DMS79 (cell line): ENCODE data around the gene GRPEL2.
A peak's percentile ranks its signal among the peaks of the same experiment; 100 is the strongest.

Experiments
- DNase-seq: peaks from one replicate; lab custom pipeline; 2025; lab: John Stamatoyannopoulos, UW

Gene GRPEL2

DNA sequence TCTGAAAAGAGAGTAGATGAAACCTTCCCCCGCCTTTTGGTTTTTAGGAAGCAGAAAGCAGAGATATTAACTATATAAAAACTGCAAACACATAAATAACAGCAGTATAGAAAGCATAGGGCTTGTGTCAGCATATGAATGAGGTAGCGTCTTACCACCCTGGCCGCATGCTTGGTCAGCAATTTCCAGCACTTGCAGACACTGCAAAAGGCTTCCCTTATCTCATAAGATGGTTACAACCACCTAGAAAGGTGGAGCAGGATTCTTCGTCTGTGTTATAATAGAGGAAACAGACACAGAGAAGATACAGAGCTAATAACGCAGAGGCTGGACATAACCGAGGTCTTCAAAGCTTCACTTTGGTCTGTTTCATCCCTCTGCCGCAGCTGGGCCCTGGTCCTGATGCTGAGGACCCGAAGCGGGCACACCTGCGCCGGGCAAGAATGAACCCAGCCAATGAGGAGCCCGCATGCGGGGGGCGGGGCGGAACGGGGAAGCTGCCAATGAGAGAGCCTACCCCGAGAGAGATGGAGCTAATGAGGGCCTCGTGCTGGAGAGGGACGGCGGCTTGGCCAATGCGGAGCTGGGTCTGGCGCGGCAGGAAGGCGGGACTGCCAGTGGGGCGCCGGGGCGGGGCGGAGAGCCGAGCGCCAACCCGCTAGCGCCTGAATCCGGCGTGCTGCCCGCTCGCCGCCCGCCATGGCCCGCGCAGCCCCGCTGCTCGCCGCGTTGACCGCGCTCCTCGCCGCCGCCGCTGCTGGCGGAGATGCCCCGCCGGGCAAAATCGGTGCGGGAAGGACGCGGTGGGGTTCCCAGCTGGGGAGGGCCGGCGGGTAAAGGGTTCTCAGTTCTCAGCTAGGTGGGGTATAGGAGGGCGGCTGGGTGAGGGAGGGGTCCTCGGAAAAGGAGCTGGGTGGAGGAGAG lies 12.3 kb downstream of the GRPEL2 start, which contains the start of gene PCYOX1L:
PCYOX1L (plus strand) TSS at position 677 of the 924 bp plus-strand sequence; CDS start at position 700, 23 bp downstream.
- DNase-seq = peak; percentile 83

GRCh38 chr5:149358294-149358651 lies 13.0 kb downstream of the GRPEL2 start:
- DNase-seq = no peak

DNA sequence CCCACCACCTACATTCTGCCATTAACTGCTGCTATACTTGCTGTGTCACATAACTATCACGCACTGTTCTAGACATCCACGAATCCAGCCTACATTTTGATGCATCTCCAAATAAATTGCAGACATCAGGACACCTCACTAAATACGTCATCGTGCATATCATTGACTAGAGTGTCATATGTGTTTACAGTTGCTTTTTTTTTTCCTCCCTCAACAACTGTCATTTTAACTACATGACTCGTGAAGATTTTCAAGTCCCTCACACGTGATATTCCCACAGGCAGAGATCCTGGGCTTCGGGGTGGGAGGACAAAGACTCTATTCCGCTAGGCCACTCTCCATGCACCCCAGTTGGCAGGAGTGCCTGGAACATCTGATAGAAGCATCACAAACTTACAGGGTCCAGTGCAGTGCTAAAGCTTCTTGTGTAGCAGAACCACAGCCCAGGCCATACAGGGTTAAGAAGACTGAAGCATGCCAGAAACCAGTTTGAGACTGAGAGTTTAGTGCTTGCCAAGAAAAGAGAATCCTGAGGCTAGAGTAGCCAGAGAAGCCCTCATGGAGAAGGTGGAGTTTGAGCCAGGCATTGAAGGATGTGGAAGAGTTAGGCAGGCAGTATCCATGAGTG lies 13.7 kb downstream of the GRPEL2 start:
- DNase-seq = no peak

DNA sequence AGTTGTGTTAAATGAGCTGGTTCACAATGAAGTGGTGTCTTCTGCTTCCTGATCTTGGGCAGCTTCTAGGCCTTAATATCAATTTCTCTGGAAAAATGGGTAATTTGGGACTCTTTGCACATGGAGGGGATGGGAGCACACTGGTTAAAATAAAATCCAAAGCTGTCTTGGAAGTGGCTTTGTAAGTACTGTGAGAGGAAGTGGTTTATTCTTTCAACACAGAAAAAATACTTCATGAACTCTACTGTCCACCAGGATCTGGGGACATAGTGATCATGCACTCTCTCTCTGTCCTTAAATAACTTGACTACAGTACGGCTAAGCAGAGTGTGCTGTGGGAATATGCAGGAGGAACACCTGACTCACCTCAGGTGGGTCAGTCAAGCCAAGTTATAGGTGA lies 15.0 kb downstream of the GRPEL2 start:
- no peak for DNase-seq

DNA sequence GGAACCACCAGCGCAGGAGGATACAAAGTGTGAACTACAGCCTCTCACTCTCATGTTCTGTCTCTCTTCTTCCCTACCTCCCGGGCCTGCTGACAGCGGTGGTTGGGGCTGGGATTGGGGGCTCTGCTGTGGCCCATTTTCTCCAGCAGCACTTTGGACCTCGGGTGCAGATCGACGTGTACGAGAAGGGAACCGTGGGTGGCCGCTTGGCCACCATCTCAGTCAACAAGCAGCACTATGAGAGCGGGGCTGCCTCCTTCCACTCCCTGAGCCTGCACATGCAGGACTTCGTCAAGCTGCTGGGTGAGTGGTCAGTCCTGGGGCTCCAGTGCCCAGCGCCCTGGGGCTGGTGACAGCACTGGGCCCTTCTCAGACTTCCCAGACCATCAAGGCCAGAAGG lies 17.2 kb downstream of the GRPEL2 start:
- no peak for DNase-seq

DNA sequence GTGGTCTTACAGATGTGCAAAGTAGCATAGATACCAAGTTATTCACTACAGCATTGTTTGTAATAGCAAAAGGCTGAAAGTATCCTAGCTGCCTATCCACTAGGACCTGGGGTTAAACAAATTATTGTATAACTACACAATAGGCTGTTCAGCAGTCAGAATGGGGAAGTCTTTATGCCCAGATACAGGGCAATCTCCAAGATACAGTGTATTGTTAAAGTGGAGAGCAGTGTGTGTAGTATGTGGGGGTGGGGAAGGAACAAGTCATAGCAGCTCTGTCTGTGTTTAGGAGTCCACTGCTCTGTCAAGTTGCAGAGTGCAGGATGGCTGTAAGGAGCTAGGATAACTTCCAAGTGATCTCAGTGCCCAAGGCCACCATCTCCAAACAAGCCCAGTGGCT lies 18.1 kb downstream of the GRPEL2 start:
- DNase-seq = no peak

- DNase-seq = no peak
These were observed 18.6 kb downstream of the GRPEL2 start for GRCh38 chr5:149363936-149364335.

DNA sequence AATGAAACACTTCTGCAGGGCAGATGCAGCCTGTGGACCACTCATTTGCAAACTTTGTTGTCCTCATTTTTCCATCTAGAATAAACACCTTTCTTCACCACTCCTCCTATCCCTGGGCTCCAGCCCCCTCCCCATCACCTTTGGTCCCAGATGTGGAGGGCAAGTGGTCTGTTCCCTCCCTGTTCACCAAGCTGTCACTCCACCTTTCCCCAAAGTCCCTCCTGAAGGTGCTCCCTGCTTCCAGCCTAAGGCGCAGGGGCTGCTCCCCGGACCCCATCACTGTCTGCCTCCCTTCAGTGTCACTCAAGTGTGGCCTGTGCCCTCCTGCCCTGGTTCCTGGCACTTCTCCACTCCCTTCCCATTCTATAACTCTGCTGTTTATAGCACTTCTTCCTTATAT lies 19.4 kb downstream of the GRPEL2 start:
- DNase-seq = no peak

GRCh38 chr5:149365418-149365817 lies 20.1 kb downstream of the GRPEL2 start:
- no peak for DNase-seq

DNA sequence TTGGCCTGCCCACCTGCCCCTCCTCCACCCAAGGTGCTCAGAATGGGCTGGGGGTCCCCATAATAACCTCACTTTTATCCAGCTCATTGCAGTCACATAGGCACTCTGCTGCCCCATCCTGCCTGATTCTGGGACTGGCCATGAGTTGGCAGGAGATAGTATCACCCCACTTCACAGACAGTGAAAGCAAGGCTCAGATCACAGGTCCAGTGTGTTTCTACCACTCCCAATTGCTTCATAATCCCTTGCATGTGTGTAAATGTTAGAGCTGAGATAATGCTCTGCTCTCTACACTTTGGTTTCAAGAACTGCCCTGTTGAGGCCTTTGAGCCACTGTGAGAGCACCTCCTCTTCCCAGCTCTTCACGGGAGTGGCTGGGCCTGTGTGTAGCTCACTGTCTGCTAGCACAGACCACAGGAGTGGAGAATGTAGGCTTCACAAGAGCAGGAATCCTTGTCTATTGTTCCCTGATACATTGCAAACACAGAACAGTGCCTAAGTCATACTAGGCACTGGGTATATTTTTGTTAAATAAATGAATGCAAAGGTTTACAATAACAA lies 20.9 kb downstream of the GRPEL2 start:
- DNase-seq = no peak

GRCh38 chr5:149367249-149367971 lies 22.1 kb downstream of the GRPEL2 start:
- DNase-seq = no peak

GRCh38 chr5:149367972-149368645 lies 22.8 kb downstream of the GRPEL2 start:
- no peak for DNase-seq

- DNase-seq = no peak
These were observed 25.6 kb downstream of the GRPEL2 start for GRCh38 chr5:149370878-149371277.

- DNase-seq = no peak
These were observed 26.1 kb downstream of the GRPEL2 start for GRCh38 chr5:149371296-149371962.

- DNase-seq = no peak
These were observed 26.9 kb downstream of the GRPEL2 start for GRCh38 chr5:149372076-149372795.

DNA sequence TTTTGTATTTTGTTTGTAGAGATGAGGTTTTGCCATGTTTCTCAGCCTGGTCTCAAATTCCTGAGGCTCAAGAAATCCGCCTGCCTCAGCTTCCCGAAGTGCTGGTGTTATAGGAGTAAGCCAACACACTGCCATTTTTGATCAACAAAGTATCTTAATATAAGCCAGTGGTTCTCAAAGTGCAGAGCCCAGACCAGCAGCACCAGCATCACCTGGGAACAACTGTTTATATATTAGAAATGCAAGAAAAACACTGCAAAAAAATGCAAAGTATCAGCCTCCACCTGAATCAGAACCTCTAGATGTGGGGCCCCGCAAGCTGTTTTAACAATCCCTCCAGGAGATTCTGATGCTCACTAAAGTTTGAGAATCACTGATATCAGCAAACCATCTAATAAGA lies 27.6 kb downstream of the GRPEL2 start:
- no peak for DNase-seq

- no peak for DNase-seq
These were observed 29.0 kb downstream of the GRPEL2 start for GRCh38 chr5:149374303-149374702.

DNA sequence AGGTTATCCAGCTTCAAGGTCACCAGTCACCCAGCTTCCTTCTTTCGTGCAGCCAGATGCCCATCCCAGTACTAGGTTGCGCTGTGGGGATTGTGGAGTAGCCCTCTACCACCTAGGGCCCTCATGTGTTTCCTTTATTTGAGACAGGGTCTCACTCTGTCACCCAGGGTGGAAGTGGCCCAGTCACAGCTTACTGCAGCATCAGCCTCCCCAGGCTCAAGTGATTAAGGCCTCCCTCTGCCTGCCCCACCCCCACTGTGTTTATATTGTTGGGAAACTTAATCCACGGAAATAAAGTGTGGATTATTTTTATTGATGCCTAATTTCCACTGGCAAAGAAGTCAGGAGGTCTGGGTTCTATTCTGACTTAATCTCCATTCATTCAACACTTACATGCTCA lies 29.5 kb downstream of the GRPEL2 start:
- no peak for DNase-seq

DNA sequence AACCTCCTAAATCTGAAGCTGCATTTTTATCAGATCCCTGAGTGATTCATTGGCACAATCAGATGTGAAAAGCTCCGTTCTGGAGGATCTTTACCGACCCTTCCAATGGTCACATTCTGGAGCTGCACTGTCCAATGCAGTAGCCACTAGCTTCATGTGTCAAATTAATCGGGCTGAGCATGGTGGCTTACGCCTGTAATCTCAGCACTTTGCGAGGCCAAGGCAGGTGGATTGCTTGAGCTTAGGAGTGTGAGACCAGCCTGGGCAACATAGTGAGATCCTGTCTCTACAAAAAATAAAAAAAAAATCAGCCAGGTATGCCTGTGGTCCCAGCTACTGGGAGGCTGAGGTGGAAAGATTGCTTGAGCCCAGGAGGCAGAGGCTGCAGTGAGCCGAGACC lies 30.1 kb downstream of the GRPEL2 start:
- DNase-seq = no peak

DNA sequence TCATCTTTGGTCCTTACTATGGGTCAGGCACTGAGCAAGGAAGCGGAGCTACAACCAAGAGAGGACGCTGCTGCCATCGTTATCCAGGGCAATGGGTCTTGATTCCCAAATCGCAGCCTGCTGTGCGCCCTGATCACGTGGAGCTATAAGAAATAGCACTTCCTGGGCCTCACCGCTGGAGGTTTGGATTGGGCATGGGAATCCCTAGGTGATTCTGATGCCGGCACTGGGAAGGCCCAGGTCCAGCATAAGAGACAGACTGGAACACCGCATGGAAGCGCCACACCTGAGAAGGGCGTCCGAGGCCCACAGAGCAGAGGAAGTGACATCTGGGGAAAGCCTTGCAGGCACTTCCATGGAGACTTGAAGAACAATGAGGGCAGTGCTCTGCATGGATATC lies 30.8 kb downstream of the GRPEL2 start:
- DNase-seq = no peak
